ENCODE data around the gene SLC22A23. TPM values are rescaled to one million over a fixed set of nuclear protein-coding genes. Genes with fewer than 3 reads are reported as not detected.

The SLC22A23 gene
- total RNA-seq, 2 experiments from 2014 or later, result not detected

DNA sequence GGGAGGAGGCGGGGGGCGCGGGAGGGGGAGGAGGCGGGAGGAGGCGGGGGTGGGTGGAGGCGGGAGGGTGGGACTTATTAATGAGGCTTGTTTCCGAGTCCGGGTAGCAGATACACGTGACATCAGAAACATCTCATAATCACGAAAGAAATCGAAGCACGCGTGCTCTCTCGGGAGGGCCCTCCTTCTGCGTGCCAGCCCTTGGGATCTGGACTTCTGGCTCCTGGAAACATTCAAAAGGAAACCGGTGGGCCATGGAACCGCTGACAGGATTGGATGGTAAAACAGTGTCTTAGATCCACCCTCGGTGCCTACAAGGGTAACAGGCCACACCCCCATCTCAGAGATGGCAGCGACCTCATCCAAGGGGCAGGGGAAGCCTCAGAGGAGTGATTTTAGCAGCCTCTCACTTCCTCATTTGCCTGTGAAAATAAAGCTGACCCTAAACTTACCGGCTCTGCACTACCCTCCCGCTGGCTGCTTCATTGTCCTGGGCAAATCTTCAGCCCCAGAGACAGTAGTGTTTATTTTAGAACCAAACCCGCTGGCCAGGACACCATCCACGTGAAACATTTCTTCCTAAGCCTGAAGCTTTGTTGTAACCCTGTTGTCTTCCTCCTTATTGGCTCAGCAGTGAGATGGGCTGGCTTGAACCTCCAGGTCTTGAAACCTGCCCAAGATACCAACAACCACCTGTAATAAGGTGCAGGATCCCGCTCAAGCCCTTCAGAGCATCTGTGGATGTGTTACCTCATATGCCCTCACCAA lies 100.6 kb downstream of the SLC22A23 start:
- intact Hi-C loops (cut with micrococcal nuclease; ENCODE audit: unreplicated experiment), result loop anchor here (2.0 to 10.0 kb wide), 6 partner anchors 231 to 779 kb away; partner anchors contain the start of genes ECI2, RIPK1 and WRNIP1
- no TSS peak for BruUV-seq (replicated peaks)
- peak; percentile 95 for DNase-seq (ENCODE audit: low spot score)
- CTCF ChIA-PET (ENCODE audit: unreplicated experiment), result no interaction called here
- no peaks in the 10 kb centered on the region for H4K20me1 ChIP-seq (ENCODE audit: insufficient read depth, low read length)
- no peak for TF ChIP-seq EZH2phosphoT487 (IDR thresholded peaks at IDR 0.05; ENCODE audit: borderline replicate concordance, low read depth, low read length)
- TF ChIP-seq, protein P1, sequence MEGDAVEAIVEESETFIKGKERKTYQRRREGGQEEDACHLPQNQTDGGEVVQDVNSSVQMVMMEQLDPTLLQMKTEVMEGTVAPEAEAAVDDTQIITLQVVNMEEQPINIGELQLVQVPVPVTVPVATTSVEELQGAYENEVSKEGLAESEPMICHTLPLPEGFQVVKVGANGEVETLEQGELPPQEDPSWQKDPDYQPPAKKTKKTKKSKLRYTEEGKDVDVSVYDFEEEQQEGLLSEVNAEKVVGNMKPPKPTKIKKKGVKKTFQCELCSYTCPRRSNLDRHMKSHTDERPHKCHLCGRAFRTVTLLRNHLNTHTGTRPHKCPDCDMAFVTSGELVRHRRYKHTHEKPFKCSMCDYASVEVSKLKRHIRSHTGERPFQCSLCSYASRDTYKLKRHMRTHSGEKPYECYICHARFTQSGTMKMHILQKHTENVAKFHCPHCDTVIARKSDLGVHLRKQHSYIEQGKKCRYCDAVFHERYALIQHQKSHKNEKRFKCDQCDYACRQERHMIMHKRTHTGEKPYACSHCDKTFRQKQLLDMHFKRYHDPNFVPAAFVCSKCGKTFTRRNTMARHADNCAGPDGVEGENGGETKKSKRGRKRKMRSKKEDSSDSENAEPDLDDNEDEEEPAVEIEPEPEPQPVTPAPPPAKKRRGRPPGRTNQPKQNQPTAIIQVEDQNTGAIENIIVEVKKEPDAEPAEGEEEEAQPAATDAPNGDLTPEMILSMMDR (conservative IDR thresholded peaks at IDR 0.05; ENCODE audit: low read length), result no peak
- POLR2A ChIA-PET, result interaction anchor here (0.7 to 1.5 kb wide), 2 partner anchors 11 to 15 kb away, joined by 3 read pairs; no protein-coding TSS in a partner anchor
- no peaks in the 10 kb centered on the region for H3K36me3 ChIP-seq (ENCODE audit: insufficient read depth, low read length)
- peak overlapping the region; percentile 66 for H3K4me3 ChIP-seq (ENCODE audit: low read depth, low read length, poor library complexity, severe bottlenecking)
- peak overlapping the region; percentile 93 for H2AFZ ChIP-seq (ENCODE audit: low read length)
- no peaks in the 10 kb centered on the region for H3K9me3 ChIP-seq (ENCODE audit: low read length)
- H3K27ac ChIP-seq (ENCODE audit: low read depth, low read length, poor library complexity, severe bottlenecking), result peak overlapping the region; percentile 84
- H3K4me1 ChIP-seq (ENCODE audit: insufficient read depth, low read length, poor library complexity, severe bottlenecking), result peaks cover 57% of the 10 kb centered on the region
- no peaks in the 10 kb centered on the region for H3K9me2 ChIP-seq (ENCODE audit: insufficient read depth, low read length)
- no peaks in the 10 kb centered on the region for H3K79me2 ChIP-seq (ENCODE audit: insufficient read depth, low read depth, low read length)
- peak overlapping the region; percentile 93 for H3K4me2 ChIP-seq (ENCODE audit: low read length)

DNA sequence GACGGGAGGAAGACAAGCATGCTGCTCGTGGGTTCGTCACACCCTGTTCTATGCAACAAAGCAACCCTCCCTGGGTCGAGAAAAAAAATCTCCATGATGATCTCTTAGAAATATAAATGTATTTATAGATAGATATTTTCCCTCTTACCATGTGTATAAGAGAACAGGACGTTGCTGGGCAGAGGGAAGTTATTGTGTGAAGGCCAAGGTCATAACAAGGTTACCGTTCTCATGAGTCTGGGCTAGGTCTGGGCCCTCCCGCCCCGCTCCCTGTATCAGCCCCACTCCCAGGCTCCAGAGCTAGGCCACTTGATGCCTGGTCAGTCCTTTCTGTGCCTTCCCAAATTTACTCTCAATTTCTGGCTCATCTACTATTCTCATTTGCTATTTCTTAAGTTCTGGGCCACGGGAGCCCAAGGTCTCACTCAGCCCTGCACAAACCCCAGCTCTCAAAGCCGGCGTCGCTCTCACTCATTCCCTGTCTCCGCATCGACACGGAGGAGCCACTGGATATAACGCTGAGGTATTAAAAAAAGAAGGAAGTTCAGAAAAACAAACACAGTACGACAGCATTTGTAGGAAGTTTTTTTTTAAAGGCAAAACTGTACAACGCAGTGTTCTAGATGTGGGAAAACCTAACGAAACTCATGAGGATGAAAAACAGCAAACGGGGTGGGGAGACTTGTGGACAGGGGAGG lies 101.3 kb downstream of the SLC22A23 start:
- Histone ChIP-seq H3K9me3 (ENCODE audit: low read length) (no peaks in the 10 kb centered on the region), H3K79me2 (ENCODE audit: insufficient read depth, low read depth, low read length) (no peaks in the 10 kb centered on the region), H4K20me1 (ENCODE audit: insufficient read depth, low read length) (no peaks in the 10 kb centered on the region), H2AFZ (ENCODE audit: low read length) (peak overlapping the region; percentile 93), H3K36me3 (ENCODE audit: insufficient read depth, low read length) (no peaks in the 10 kb centered on the region), H3K27ac (ENCODE audit: low read depth, low read length, poor library complexity, severe bottlenecking) (peak overlapping the region; percentile 84), H3K4me1 (ENCODE audit: insufficient read depth, low read length, poor library complexity, severe bottlenecking) (peaks cover 57% of the 10 kb centered on the region), H3K4me2 (ENCODE audit: low read length) (peak overlapping the region; percentile 65), H3K4me3 (ENCODE audit: low read depth, low read length, poor library complexity, severe bottlenecking) (peak overlapping the region; percentile 54), H3K9me2 (ENCODE audit: insufficient read depth, low read length) (no peaks in the 10 kb centered on the region)
- intact Hi-C loops (cut with micrococcal nuclease; ENCODE audit: unreplicated experiment), result loop anchor here (2.0 to 10.0 kb wide), 6 partner anchors 231 to 779 kb away; partner anchors contain the start of genes ECI2, RIPK1 and WRNIP1
- TF ChIP-seq, protein P1 (conservative IDR thresholded peaks at IDR 0.05; ENCODE audit: low read length), result no peak
- TF ChIP-seq EZH2phosphoT487 (IDR thresholded peaks at IDR 0.05; ENCODE audit: borderline replicate concordance, low read depth, low read length), result no peak
- no peak for DNase-seq (ENCODE audit: low spot score)
- POLR2A ChIA-PET, result interaction anchor here (0.7 kb wide), 1 partner anchor 10 kb away, joined by 3 read pairs; no protein-coding TSS in a partner anchor
- CTCF ChIA-PET (ENCODE audit: unreplicated experiment), result no interaction called here
- no TSS peak for BruUV-seq (replicated peaks)
